CD4-positive, alpha-beta T cell (primary cell): ENCODE results near the gene GRP. TPM values are rescaled to one million over a fixed set of nuclear protein-coding genes. Genes with fewer than 3 reads are reported as not detected.

Experiments
- ATAC-seq: fragments of 200-7000 bp; cut with Tn5 transposase; one replicate; pipeline ENCODE4 v1.10.0; 2022; ENCODE audit warnings: mild to moderate bottlenecking; ENCODE audit not compliant: poor library complexity
- CTCF ChIA-PET: fragments of 350-600 bp; sonication (Branson Sonifier 250); formaldehyde crosslinking; loops from one replicate; lab custom pipeline; 2021; ENCODE audit warnings: antibody characterized with exemption, inconsistent platforms; lab: Charles Lee
- POLR2A ChIA-PET: fragments of 350-600 bp; sonication (Branson Sonifier 250); formaldehyde crosslinking; loops from one replicate; lab custom pipeline; 2021; ENCODE audit warnings: antibody characterized with exemption, inconsistent platforms; lab: Charles Lee
- DNase-seq, 14 experiments: peaks; one replicate each; pipeline ENCODE4 v3.0.0-alpha.2; 2013 to 2020; ENCODE audit warnings: mixed read lengths in 2 of 14
- H3K27ac ChIP-seq, 2 donors: one replicate each; pipeline versions ENCODE4 v1.5.1 to v1.7.0; 2013; ENCODE audit warnings: low read length in 2 of 2, low read depth in 1 of 2, mild to moderate bottlenecking in 1 of 2
- H3K27me3 ChIP-seq, 2 experiments: 1 replicate in 1 of 2; 2 replicates in 1 of 2; pipeline versions ENCODE4 v1.6.1 to v1.7.0; 2013; ENCODE audit warnings: low read length in 2 of 2, control low read depth in 1 of 2, mild to moderate bottlenecking in 1 of 2, moderate library complexity in 1 of 2; ENCODE audit not compliant: insufficient read depth in 2 of 2, control insufficient read depth in 1 of 2
- H3K36me3 ChIP-seq: one replicate; pipeline ENCODE4 v1.6.1; 2013; ENCODE audit warnings: low read length, control low read depth; ENCODE audit not compliant: insufficient read depth
- H3K4me1 ChIP-seq: one replicate; pipeline ENCODE4 v1.6.1; 2013; ENCODE audit warnings: low read length, control low read depth; ENCODE audit not compliant: insufficient read depth
- H3K4me3 ChIP-seq: one replicate; pipeline ENCODE4 v1.5.1; 2013; ENCODE audit warnings: mild to moderate bottlenecking, low read length, moderate library complexity
- H3K9me3 ChIP-seq, 2 experiments: 1 replicate in 1 of 2; 2 replicates in 1 of 2; pipeline versions ENCODE4 v1.6.1 to v1.7.0; 2013; ENCODE audit warnings: low read length in 2 of 2, mild to moderate bottlenecking in 2 of 2, control low read depth in 1 of 2, moderate library complexity in 1 of 2; ENCODE audit not compliant: control insufficient read depth in 1 of 2, insufficient read depth in 1 of 2
- H3K27ac Mint-ChIP-seq: one replicate; pipeline ENCODE4 v1.8.0; 2020; ENCODE audit warnings: mixed read lengths
- H3K27me3 Mint-ChIP-seq: one replicate; pipeline ENCODE4 v1.8.0; 2021; ENCODE audit warnings: mixed read lengths
- H3K36me3 Mint-ChIP-seq: one replicate; pipeline ENCODE4 v1.8.0; 2021; ENCODE audit warnings: low read depth, mixed read lengths
- H3K4me1 Mint-ChIP-seq: one replicate; pipeline ENCODE4 v1.8.0; 2021; ENCODE audit warnings: low read depth, mixed read lengths
- H3K4me3 Mint-ChIP-seq: one replicate; pipeline ENCODE4 v1.8.0; 2020; ENCODE audit warnings: mild to moderate bottlenecking, mixed read lengths
- H3K9me3 Mint-ChIP-seq: one replicate; pipeline ENCODE4 v1.8.0; 2020; ENCODE audit warnings: mixed read lengths
- intact Hi-C, 2 experiments: fragments of 100-400 bp; cut with DNase I in 1 of 2; cut with micrococcal nuclease in 1 of 2; formaldehyde crosslinking; loops; one replicate each; pipeline versions ENCODE4 v1.15.1 to v1.9.0; 2023 to 2025; cut with DNase I, micrococcal nuclease
- total RNA-seq, 174 experiments: library from RNA in 2 of 174; stranded (reverse) in 2 of 174; gene quantifications; one replicate each; pipeline ENCODE4 v1.2.3 and lab custom pipeline; 2021 to 2026
- TF ChIP-seq, protein P1 (sequence below): fragments of 200-600 bp; IDR thresholded peaks from one replicate; pipeline ENCODE4 v1.8.0; 2022; ENCODE audit warnings: antibody characterized with exemption, mild to moderate bottlenecking

The GRP gene
- total RNA-seq, 2 experiments from 2014 or later = not detected

DNA sequence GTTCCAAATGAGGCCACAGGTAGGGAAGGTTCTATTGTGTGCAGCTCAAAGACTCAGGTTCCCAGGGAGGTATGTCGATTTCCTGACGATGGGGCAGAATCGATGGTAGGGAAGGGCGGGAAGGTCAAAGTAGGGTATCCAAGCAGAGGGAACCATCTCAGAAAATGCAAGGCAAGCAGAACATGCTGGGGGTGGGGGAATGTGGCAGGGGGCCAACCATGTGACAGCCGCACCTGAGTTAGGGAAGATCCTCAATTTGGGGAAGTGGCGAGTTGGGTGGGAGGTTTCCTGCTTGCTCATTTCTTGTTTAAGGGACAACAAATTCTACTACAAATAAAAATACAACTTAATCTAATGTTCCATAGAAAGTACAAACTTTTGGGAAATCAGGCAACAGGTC, 21.7 kb upstream of the GRP start:
- Mint-ChIP-seq H3K27ac (no peak overlapping the region), H3K9me3 (no peaks in the 10 kb centered on the region), H3K36me3 (no peaks in the 10 kb centered on the region), H3K4me3 (no peak overlapping the region), H3K4me1 (no peaks in the 10 kb centered on the region), H3K27me3 (peaks cover 53% of the 10 kb centered on the region)
- Histone ChIP-seq H3K36me3 (no peaks in the 10 kb centered on the region), H3K9me3 (no peaks in the 10 kb centered on the region), H3K27me3 (peaks cover 0 to 18% of the 10 kb centered on the region in 2 experiments), H3K4me1 (no peaks in the 10 kb centered on the region), H3K27ac (no peak overlapping the region), H3K4me3 (no peak overlapping the region)
- ChIA-PET CTCF (no interaction called here), POLR2A (no interaction called here)
- TF ChIP-seq, protein P1, sequence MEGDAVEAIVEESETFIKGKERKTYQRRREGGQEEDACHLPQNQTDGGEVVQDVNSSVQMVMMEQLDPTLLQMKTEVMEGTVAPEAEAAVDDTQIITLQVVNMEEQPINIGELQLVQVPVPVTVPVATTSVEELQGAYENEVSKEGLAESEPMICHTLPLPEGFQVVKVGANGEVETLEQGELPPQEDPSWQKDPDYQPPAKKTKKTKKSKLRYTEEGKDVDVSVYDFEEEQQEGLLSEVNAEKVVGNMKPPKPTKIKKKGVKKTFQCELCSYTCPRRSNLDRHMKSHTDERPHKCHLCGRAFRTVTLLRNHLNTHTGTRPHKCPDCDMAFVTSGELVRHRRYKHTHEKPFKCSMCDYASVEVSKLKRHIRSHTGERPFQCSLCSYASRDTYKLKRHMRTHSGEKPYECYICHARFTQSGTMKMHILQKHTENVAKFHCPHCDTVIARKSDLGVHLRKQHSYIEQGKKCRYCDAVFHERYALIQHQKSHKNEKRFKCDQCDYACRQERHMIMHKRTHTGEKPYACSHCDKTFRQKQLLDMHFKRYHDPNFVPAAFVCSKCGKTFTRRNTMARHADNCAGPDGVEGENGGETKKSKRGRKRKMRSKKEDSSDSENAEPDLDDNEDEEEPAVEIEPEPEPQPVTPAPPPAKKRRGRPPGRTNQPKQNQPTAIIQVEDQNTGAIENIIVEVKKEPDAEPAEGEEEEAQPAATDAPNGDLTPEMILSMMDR = no peak
- DNase-seq = no peak
- no peak for ATAC-seq
- intact Hi-C loops = loop anchor here in 1 of 2 experiments (10.0 kb wide), 1 partner anchor 63 kb away; the partner anchor contains the start of gene SEC11C

DNA sequence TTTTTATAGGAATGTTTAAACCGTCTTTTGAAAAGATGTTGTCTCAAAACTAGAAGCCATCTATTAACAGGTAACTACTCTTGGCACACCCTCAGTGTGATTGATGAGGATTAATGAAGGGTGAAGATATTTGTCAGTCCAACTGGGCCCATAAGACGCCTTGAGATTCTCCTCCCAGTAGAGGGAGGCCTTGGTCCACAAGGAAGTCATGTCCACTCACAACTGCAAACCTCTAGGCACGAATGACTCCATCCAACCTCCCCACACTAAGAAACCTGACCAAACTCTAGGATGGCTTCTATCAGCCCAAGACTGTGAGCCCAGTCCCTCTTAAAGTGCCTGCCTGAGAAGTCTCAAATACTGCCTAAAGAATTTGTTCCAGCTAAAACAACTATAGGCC, 19.2 kb upstream of the GRP start:
- no peaks in the 10 kb centered on the region for H3K36me3 Mint-ChIP-seq
- no peaks in the 10 kb centered on the region for H3K4me1 ChIP-seq
- H3K27me3 Mint-ChIP-seq = peaks cover 45% of the 10 kb centered on the region
- H3K9me3 Mint-ChIP-seq = no peaks in the 10 kb centered on the region
- H3K27me3 ChIP-seq = peaks cover 0 to 18% of the 10 kb centered on the region in 2 experiments
- H3K27ac Mint-ChIP-seq = no peak overlapping the region
- POLR2A ChIA-PET = no interaction called here
- TF ChIP-seq, protein P1 = no peak
- no peaks in the 10 kb centered on the region for H3K36me3 ChIP-seq
- H3K4me3 Mint-ChIP-seq = no peak overlapping the region
- no peak overlapping the region for H3K4me3 ChIP-seq
- ATAC-seq (no peak), DNase-seq (no peak)
- no peaks in the 10 kb centered on the region for H3K9me3 ChIP-seq
- intact Hi-C loops = no loop called here
- H3K4me1 Mint-ChIP-seq = no peaks in the 10 kb centered on the region
- no peak overlapping the region for H3K27ac ChIP-seq
- CTCF ChIA-PET = no interaction called here

DNA sequence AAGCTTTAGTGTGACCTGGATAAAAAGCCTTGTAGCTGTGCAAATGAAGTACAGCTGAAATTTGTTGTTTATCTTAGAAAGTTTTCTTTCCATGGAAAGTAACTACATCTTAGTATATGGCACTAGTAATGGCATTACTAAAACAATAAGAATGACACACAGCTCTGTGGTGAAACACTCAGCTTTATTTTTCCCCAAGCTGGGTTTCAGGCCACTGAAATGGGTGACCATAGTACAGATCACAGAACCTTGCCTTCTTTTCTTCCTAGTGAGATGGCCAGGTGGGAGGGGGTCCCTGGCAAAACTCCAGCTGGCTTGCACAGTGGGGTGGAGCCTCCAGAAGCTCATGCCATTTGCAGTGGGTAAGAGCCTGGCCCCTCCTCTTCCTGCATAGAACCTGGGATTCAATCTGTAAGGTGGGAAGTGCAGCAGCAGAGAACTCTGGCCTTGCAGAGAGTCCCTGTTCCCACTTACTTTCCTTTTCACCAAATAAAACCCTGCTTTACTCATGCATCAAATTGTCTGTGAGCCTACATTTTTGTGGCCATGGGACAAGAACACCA, 17.6 kb upstream of the GRP start:
- H3K36me3 Mint-ChIP-seq = no peaks in the 10 kb centered on the region
- H3K9me3 Mint-ChIP-seq = no peaks in the 10 kb centered on the region
- DNase-seq (no peak), ATAC-seq (no peak)
- peaks cover 47% of the 10 kb centered on the region for H3K27me3 Mint-ChIP-seq
- H3K4me1 ChIP-seq = no peaks in the 10 kb centered on the region
- peaks cover 7 to 14% of the 10 kb centered on the region in 2 experiments for H3K27me3 ChIP-seq
- ChIA-PET POLR2A (no interaction called here), CTCF (no interaction called here)
- TF ChIP-seq, protein P1 = no peak
- H3K4me3 ChIP-seq = no peak overlapping the region
- H3K27ac ChIP-seq = no peak overlapping the region
- intact Hi-C loops = no loop called here
- H3K9me3 ChIP-seq = no peaks in the 10 kb centered on the region
- no peaks in the 10 kb centered on the region for H3K36me3 ChIP-seq
- no peak overlapping the region for H3K4me3 Mint-ChIP-seq
- no peak overlapping the region for H3K27ac Mint-ChIP-seq
- no peaks in the 10 kb centered on the region for H3K4me1 Mint-ChIP-seq
